ENCODE measurements around the gene NFKBIE.

NFKBIE gene

GRCh38 chr6:44272999-44273566, 7.7 kb upstream of the NFKBIE start:
- Mint-ChIP-seq H3K9me3 (no peaks in the 10 kb centered on the region), H3K27ac (no peak overlapping the region), H3K36me3 (ENCODE audit: low read depth) (no peaks in the 10 kb centered on the region), H3K4me1 (peaks cover 57% of the 10 kb centered on the region), H3K27me3 (ENCODE audit: low read depth, poor library complexity) (peaks cover 11% of the 10 kb centered on the region), H3K4me3 (no peak overlapping the region)
- TF ChIP-seq CTCF (IDR thresholded peaks at IDR 0.05) = no peak
- no peak for DNase-seq

DNA sequence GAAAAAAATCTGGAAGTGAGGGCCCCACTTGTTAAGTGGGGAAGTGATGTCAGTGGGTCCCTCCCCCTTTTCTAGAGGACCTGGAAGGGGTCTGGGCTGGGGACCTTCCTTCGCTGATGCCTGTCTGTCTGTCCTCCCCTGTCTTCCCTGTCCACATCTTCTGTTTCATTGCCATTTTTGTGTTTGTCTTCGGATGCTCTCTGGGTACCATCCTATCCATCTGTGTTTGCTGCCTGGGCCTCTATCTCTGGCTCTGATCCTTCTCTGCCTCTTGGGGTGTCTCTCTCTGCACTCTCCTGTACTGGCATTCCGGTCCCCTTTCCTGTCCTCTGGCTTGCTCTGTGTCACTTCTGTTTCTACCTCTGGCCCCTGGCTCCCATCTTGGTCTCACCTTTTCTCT, 7.2 kb upstream of the NFKBIE start:
- Mint-ChIP-seq H3K4me1 (peaks cover 56% of the 10 kb centered on the region), H3K27ac (no peak overlapping the region), H3K9me3 (no peaks in the 10 kb centered on the region), H3K27me3 (ENCODE audit: low read depth, poor library complexity) (peaks cover 11% of the 10 kb centered on the region), H3K4me3 (peak overlapping the region; percentile 26), H3K36me3 (ENCODE audit: low read depth) (no peaks in the 10 kb centered on the region)
- TF ChIP-seq CTCF (IDR thresholded peaks at IDR 0.05) = no peak
- no peak for DNase-seq

GRCh38 chr6:44271914-44272313, 6.6 kb upstream of the NFKBIE start:
- no peak overlapping the region for H3K27ac Mint-ChIP-seq
- H3K9me3 Mint-ChIP-seq = no peaks in the 10 kb centered on the region
- peaks cover 13% of the 10 kb centered on the region for H3K27me3 Mint-ChIP-seq (ENCODE audit: low read depth, poor library complexity)
- peaks cover 54% of the 10 kb centered on the region for H3K4me1 Mint-ChIP-seq
- TF ChIP-seq CTCF (IDR thresholded peaks at IDR 0.05) = no peak
- DNase-seq = no peak
- no peaks in the 10 kb centered on the region for H3K36me3 Mint-ChIP-seq (ENCODE audit: low read depth)
- H3K4me3 Mint-ChIP-seq = peak overlapping the region; percentile 83

GRCh38 chr6:44271406-44271723, 6.0 kb upstream of the NFKBIE start:
- TF ChIP-seq CTCF (IDR thresholded peaks at IDR 0.05) = no peak
- Mint-ChIP-seq H3K27me3 (ENCODE audit: low read depth, poor library complexity) (peaks cover 14% of the 10 kb centered on the region), H3K27ac (no peak overlapping the region), H3K4me1 (peaks cover 56% of the 10 kb centered on the region), H3K36me3 (ENCODE audit: low read depth) (no peaks in the 10 kb centered on the region), H3K4me3 (peak overlapping the region; percentile 83), H3K9me3 (no peaks in the 10 kb centered on the region)
- DNase-seq = no peak

DNA sequence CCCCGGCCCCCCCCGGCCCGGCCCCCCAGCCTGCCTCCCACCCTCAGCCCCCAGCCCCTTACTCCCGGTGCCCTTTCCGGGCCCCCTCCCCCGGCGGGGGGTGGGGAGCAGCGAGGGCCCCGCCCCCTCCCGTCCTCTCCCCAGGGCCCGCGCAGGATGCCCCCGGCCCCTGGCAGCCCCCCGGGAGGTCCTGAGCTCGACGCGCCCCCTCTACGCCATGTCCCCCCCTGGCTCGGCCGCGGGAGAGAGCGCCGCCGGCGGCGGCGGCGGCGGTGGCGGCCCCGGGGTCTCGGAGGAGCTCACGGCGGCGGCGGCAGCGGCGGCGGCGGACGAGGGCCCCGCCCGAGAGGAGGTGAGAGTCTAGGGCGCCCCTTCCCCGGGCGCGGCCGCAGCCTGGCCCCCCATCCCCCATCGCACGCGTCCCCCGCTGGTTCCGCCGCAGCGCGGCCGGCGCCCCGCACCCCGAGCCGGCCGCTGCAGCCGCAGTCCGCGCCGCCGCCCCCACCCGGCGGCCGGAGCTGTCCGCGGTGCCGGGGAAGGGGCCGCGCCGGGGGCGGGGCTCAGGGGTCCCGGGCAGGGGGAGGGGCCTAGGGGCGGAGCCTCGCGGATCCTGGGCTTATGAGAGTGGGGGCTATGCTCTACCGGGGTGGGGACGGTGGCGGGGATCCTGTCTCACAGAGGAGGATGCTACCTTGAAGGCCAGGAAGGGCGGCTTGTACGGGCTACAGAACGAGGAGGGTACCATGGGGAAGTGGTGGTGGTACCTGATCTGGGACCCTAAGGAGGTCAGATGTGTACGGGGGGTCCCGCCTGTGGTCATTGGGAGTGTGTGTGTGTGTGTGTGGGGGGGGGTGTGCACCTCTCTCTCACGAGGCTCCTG, 5.4 kb upstream of the NFKBIE start:
- no peaks in the 10 kb centered on the region for H3K9me3 Mint-ChIP-seq
- H3K36me3 Mint-ChIP-seq (ENCODE audit: low read depth) = no peaks in the 10 kb centered on the region
- no peak for TF ChIP-seq CTCF (IDR thresholded peaks at IDR 0.05)
- DNase-seq = peak; percentile 90
- H3K27ac Mint-ChIP-seq = no peak overlapping the region
- peak overlapping the region; percentile 83 for H3K4me3 Mint-ChIP-seq
- peaks cover 14% of the 10 kb centered on the region for H3K27me3 Mint-ChIP-seq (ENCODE audit: low read depth, poor library complexity)
- peaks cover 61% of the 10 kb centered on the region for H3K4me1 Mint-ChIP-seq

Data from nephron progenitor cell (in vitro differentiated cells).